Endothelial cell of umbilical vein (primary cell): Measurements from ENCODE around the gene ZBTB7C. TPM values are rescaled to one million over a fixed set of nuclear protein-coding genes. Genes with fewer than 3 reads are reported as not detected.
A peak's percentile ranks its signal among the peaks of the same experiment; 100 is the strongest.

Source experiments
- BruUV-seq: library from RNA; stranded (reverse); fragments of 400-500 nt; replicated peaks from 2 replicates; lab custom pipeline; 2021; lab: Mats Ljungman, UMichigan
- CTCF ChIA-PET: fragments of 300-600, 350-600 bp; sonication (Branson Sonifier 250); formaldehyde crosslinking; loops from one replicate; lab custom pipeline; 2021; ENCODE audit warnings: antibody characterized with exemption, inconsistent platforms; lab: Charles Lee
- POLR2A ChIA-PET: fragments of 300-600, 350-600 bp; sonication (Branson Sonifier 250); formaldehyde crosslinking; loops from one replicate; lab custom pipeline; 2021; ENCODE audit warnings: antibody characterized with exemption, inconsistent platforms; lab: Charles Lee
- DNase-seq: peaks from one replicate; pipeline ENCODE4 v3.0.0-alpha.2; 2011; ENCODE audit warnings: low read depth, low spot score
- FAIRE-seq: peaks from 2 replicates; lab custom pipeline; 2011; peaks lifted over from hg19 to GRCh38; lab: Jason Lieb, UNC
- H2AFZ ChIP-seq: 2 replicates; pipeline ENCODE4 v1.6.0; 2012; ENCODE audit warnings: low read depth, low read length, control low read depth, inconsistent platforms
- H3K27ac ChIP-seq: 2 replicates; pipeline ENCODE4 v1.5.1; 2011; ENCODE audit warnings: low read depth, mild to moderate bottlenecking, control low read depth, low read length, moderate library complexity; ENCODE audit not compliant: insufficient read depth
- H3K27me3 ChIP-seq, 2 experiments: 2 replicates each; pipeline versions ENCODE4 v1.6.0 to v1.6.1; 2011; ENCODE audit warnings: low read length in 2 of 2, mixed read lengths in 1 of 2; ENCODE audit not compliant: control insufficient read depth in 2 of 2, insufficient read depth in 2 of 2
- H3K36me3 ChIP-seq, 2 experiments: 2 replicates in 1 of 2; 3 replicates in 1 of 2; pipeline ENCODE4 v1.5.1; 2011; ENCODE audit warnings: low read length in 2 of 2, mild to moderate bottlenecking in 1 of 2, moderate library complexity in 1 of 2; ENCODE audit not compliant: control insufficient read depth in 2 of 2, insufficient read depth in 2 of 2; ENCODE audit errors: extremely low read depth in 1 of 2
- H3K4me1 ChIP-seq: 3 replicates; pipeline ENCODE4 v1.5.1; 2011; ENCODE audit warnings: mild to moderate bottlenecking, low read length; ENCODE audit not compliant: control insufficient read depth, insufficient read depth; ENCODE audit errors: extremely low read depth
- H3K4me2 ChIP-seq: 2 replicates; pipeline ENCODE4 v1.6.1; 2011; ENCODE audit warnings: low read length, control low read depth, mixed read lengths; ENCODE audit not compliant: insufficient read depth
- H3K4me3 ChIP-seq, 3 experiments: fragments of 200-600 bp in 1 of 3; sonication (generic), shearing (Covaris generic) in 1 of 3; replicated peaks in 1 of 3; 2 replicates each; pipeline ENCODE4 v1.5.1; 2011 to 2016; ENCODE audit warnings: control low read depth in 3 of 3, low read length in 3 of 3, mild to moderate bottlenecking in 2 of 3, inconsistent platforms in 1 of 3, low read depth in 1 of 3, moderate library complexity in 1 of 3; ENCODE audit not compliant: insufficient read depth in 1 of 3
- H3K79me2 ChIP-seq: 2 replicates; pipeline ENCODE4 v1.6.0; 2012; ENCODE audit warnings: low read length, inconsistent platforms; ENCODE audit not compliant: control insufficient read depth, insufficient read depth
- H3K9ac ChIP-seq: replicated peaks from 2 replicates; pipeline ENCODE3; 2011; ENCODE audit warnings: low read length, control low read depth; ENCODE audit not compliant: insufficient read depth; ENCODE audit errors: extremely low read depth
- H3K9me1 ChIP-seq: replicated peaks from 3 replicates; pipeline ENCODE4 v1.6.0; 2011; ENCODE audit warnings: mild to moderate bottlenecking, low read length; ENCODE audit not compliant: control insufficient read depth, insufficient read depth; ENCODE audit errors: extremely low read depth
- H3K9me3 ChIP-seq: replicated peaks from 2 replicates; pipeline ENCODE4 v1.5.1; 2012; ENCODE audit warnings: low read length, inconsistent platforms; ENCODE audit not compliant: control insufficient read depth, insufficient read depth
- H4K20me1 ChIP-seq: replicated peaks from 2 replicates; pipeline ENCODE3; 2011; ENCODE audit warnings: mild to moderate bottlenecking, low read length; ENCODE audit not compliant: control insufficient read depth, insufficient read depth; ENCODE audit errors: extremely low read depth
- CTCF ChIP-seq, 2 donors: IDR thresholded peaks; 1 replicate in 1 of 2; 2 replicates in 1 of 2; pipeline ENCODE4 v1.5.1; 2011; ENCODE audit warnings: low read length in 2 of 2, mild to moderate bottlenecking in 2 of 2, moderate library complexity in 2 of 2, control low read depth in 1 of 2, inconsistent platforms in 1 of 2, low read depth in 1 of 2; ENCODE audit not compliant: insufficient read depth in 1 of 2; ENCODE audit errors: extremely low read depth in 1 of 2
- EZH2 ChIP-seq: IDR thresholded peaks from 2 replicates; pipeline ENCODE4 v1.6.1; 2012; ENCODE audit warnings: borderline replicate concordance, low read depth, mild to moderate bottlenecking, moderate library complexity, low read length, inconsistent platforms; ENCODE audit not compliant: severe bottlenecking
- FOS ChIP-seq: IDR thresholded peaks from 2 replicates; pipeline ENCODE4 v1.6.1; 2011; ENCODE audit warnings: mild to moderate bottlenecking, low read length, moderate library complexity, borderline replicate concordance; ENCODE audit not compliant: insufficient read depth
- GATA2 ChIP-seq: IDR thresholded peaks from 2 replicates; pipeline ENCODE4 v1.7.0; 2011; ENCODE audit warnings: low read depth, mild to moderate bottlenecking, moderate library complexity, mixed read lengths, low read length; ENCODE audit not compliant: insufficient read length, insufficient read depth
- JUN ChIP-seq: IDR thresholded peaks from 2 replicates; pipeline ENCODE4 v1.6.1; 2011; ENCODE audit warnings: borderline replicate concordance, low read depth; ENCODE audit not compliant: insufficient read length, insufficient read depth
- MAX ChIP-seq: IDR thresholded peaks from 2 replicates; pipeline ENCODE4 v1.6.1; 2011; ENCODE audit not compliant: insufficient read depth, insufficient read length
- MYC ChIP-seq: IDR thresholded peaks from one replicate; pipeline ENCODE4 v1.6.1; 2011; ENCODE audit warnings: mild to moderate bottlenecking, low read depth, low read length
- POLR2A ChIP-seq: IDR thresholded peaks from 2 replicates; pipeline ENCODE4 v1.6.1; 2012; ENCODE audit warnings: low read depth, mild to moderate bottlenecking, control low read depth, low read length
- POLR2AphosphoS5 ChIP-seq: IDR thresholded peaks from 2 replicates; pipeline ENCODE4 v1.6.1; 2012; ENCODE audit warnings: low read depth, mild to moderate bottlenecking, control low read depth, low read length, moderate library complexity; ENCODE audit not compliant: insufficient read depth
- dilution Hi-C: fragments of 300-500 bp; cut with MboI; formaldehyde crosslinking; loops from one replicate; pipeline ENCODE4 v1.15.0; 2019; ENCODE audit warnings: low sequenced_read_pairs; ENCODE audit not compliant: extremely low pct_ligation_motif_present
- intact Hi-C: fragments of 100-400 bp; cut with micrococcal nuclease; formaldehyde crosslinking; loops from one replicate; pipeline ENCODE4 v1.10.0; 2022
- polyA plus RNA-seq, 4 experiments: library from polyadenylated mRNA; depleted of rRNA in 3 of 4; stranded (reverse) in 3 of 4; unstranded in 1 of 4; fragments of >200 nt; gene quantifications; 2 replicates each; pipeline versions ENCODE4 v1.2.1 to v1.2.3, GENCODE V29; 2011 to 2012; ENCODE audit warnings: missing spikeins in 1 of 4
- total RNA-seq: library from RNA; stranded (reverse); gene quantifications from 2 replicates; pipeline ENCODE4 v1.2.3, GENCODE V29; 2021

ZBTB7C gene
- total and polyA plus RNA-seq, 2 donors (not counting 3 experiments of a cell fraction or from before 2014, with no cell fraction given): not detected

DNA sequence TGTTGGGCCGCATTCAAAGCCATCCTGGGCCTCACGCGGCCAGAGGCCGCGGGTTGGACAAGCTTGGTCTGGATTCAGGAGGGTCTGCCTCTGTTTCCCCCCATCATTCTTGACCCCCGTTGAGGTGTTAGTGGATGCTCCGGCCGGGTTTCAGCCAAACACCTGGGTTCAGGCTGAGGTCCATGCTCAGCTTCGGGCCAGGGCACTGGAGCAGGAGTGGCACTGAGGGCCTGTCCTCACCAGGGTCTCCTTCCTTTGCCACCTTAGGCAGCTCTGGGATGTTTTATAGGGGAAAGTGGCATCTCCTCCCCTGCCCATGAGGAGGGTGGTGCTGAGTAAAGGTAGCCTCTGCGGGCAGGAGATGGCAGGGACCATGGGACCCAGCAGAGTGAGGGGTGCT, 401.8 kb downstream of the ZBTB7C start:
- Histone ChIP-seq H4K20me1 (no peaks in the 10 kb centered on the region), H3K9me1 (no peaks in the 10 kb centered on the region), H3K4me3 (peak overlapping the region in 2 of 3 experiments; percentile 31 to 70), H3K79me2 (no peaks in the 10 kb centered on the region), H3K27ac (no peak overlapping the region), H3K36me3 (no peaks in the 10 kb centered on the region), H3K4me2 (peak overlapping the region; percentile 79), H3K9me3 (no peaks in the 10 kb centered on the region), H3K27me3 (peaks cover 3 to 4% of the 10 kb centered on the region in 2 experiments), H3K9ac (peak overlapping the region; percentile 85), H2AFZ (peak overlapping the region; percentile 91), H3K4me1 (peaks cover 27% of the 10 kb centered on the region)
- DNase-seq (no peak), FAIRE-seq (no peak)
- no TSS peak for BruUV-seq
- CTCF ChIA-PET: interaction anchor here (0.7 to 2.1 kb wide), 23 partner anchors 8 to 438 kb away, joined by 3 to 21 read pairs (median 4); partner anchors contain the start of gene SMAD2
- intact Hi-C loops: loop anchor here (10.0 kb wide), 1 partner anchor 527 kb away; the partner anchor contains the start of gene CTIF
- POLR2A ChIA-PET: interaction anchor here (0.6 to 1.4 kb wide), 2 partner anchors 77 to 1795 kb away, joined by 3 to 4 read pairs; partner anchors contain the start of gene SMAD2
- dilution Hi-C loops: no loop called here
- TF ChIP-seq MAX (no peak), EZH2 (no peak), FOS (no peak), JUN (no peak), POLR2AphosphoS5 (no peak), MYC (no peak), GATA2 (no peak), CTCF (IDR thresholded peaks at IDR 0.05; ENCODE audit: extremely low read depth in 1 of 2, insufficient read depth in 1 of 2, low read depth in 1 of 2, low read length in 2 of 2) (no peak), POLR2A (no peak)
